Gastrocnemius medialis (tissue), 4 donors: Measurements from ENCODE around the gene SACS. TPM values are rescaled to one million over a fixed set of nuclear protein-coding genes. Genes with fewer than 3 reads are reported as not detected.

Source experiments
- ATAC-seq, 2 donors: fragments of 150-250 bp; one replicate each; pipeline ENCODE4 v1.9.1; 2016
- DNase-seq, 2 donors: peaks; one replicate each; pipeline ENCODE4 v3.0.0-alpha.2; 2019
- H3K27ac ChIP-seq, 4 donors: fragments of 200-600 bp; sonication (generic); 1 replicate in 1 of 4; 2 replicates in 3 of 4; pipeline ENCODE4 v1.5.1; 2016 to 2018; ENCODE audit warnings: mild to moderate bottlenecking in 2 of 4, moderate library complexity in 1 of 4
- H3K27me3 ChIP-seq, 3 donors: fragments of 200-600 bp; sonication (generic) in 2 of 3; 1 replicate in 1 of 3; 2 replicates in 2 of 3; pipeline versions ENCODE4 v1.5.1 to v1.6.0; 2016 to 2019; ENCODE audit warnings: mild to moderate bottlenecking in 1 of 3, moderate library complexity in 1 of 3
- H3K36me3 ChIP-seq, 2 donors: fragments of 200-600 bp; sonication (generic) in 1 of 2; one replicate each; pipeline ENCODE4 v1.5.1; 2017 to 2018
- H3K4me1 ChIP-seq, 2 donors: fragments of 200-600 bp; sonication (generic) in 1 of 2; one replicate each; pipeline ENCODE4 v1.5.1; 2016 to 2017; ENCODE audit warnings: mild to moderate bottlenecking in 2 of 2
- H3K4me3 ChIP-seq, 4 donors: fragments of 200-600 bp; sonication (generic) in 3 of 4; 1 replicate in 1 of 4; 2 replicates in 3 of 4; pipeline ENCODE4 v1.5.1; 2016 to 2019; ENCODE audit warnings: mild to moderate bottlenecking in 2 of 4
- H3K9me3 ChIP-seq, 3 donors: fragments of 200-600 bp; sonication (generic) in 2 of 3; 1 replicate in 1 of 3; 2 replicates in 2 of 3; pipeline ENCODE4 v1.5.1; 2016 to 2019
- CTCF ChIP-seq, 5 experiments: fragments of 450-650 bp in 3 of 5; fragments of 200-600 bp in 2 of 5; sonication (generic) in 2 of 5; IDR thresholded peaks in 4 of 5; conservative IDR thresholded peaks in 1 of 5; 1 replicate in 4 of 5; 2 replicates in 1 of 5; pipeline ENCODE4 v1.5.1; 2016 to 2019; ENCODE audit warnings: antibody characterized with exemption in 5 of 5, mild to moderate bottlenecking in 3 of 5, moderate library complexity in 3 of 5
- POLR2A ChIP-seq, 2 donors: fragments of 450-650 bp; IDR thresholded peaks; one replicate each; pipeline ENCODE4 v1.6.1; 2017; ENCODE audit warnings: antibody characterized with exemption in 2 of 2, mild to moderate bottlenecking in 2 of 2, moderate library complexity in 2 of 2
- in situ Hi-C, 4 donors: fragments of 200-750 bp; cut with MboI; loops; one replicate each; pipeline versions ENCODE4 v1.15.0 to v1.8.0; 2017; ENCODE audit warnings: low sequenced_read_pairs in 4 of 4
- intact Hi-C: fragments of 100-400 bp; cut with DNase I; formaldehyde crosslinking; loops from one replicate; pipeline ENCODE4 v1.15.1; 2023; ENCODE audit warnings: low total_unique reads
- total RNA-seq, 4 donors: library from RNA; depleted of rRNA; stranded (reverse); fragments of >200 nt; gene quantifications; one replicate each; pipeline versions ENCODE4 v1.1.0 to v1.2.3, GENCODE V29; 2016

Gene SACS
- total RNA-seq, 4 donors from 2014 or later: 23.8 to 36.5 (median 31.8) TPM

- intact Hi-C loops (no loop called here), in situ Hi-C loops (no loop called here)
- Histone ChIP-seq H3K27ac (peak overlapping the region; percentile 26 to 56 (median 48)), H3K36me3 (peaks cover 0 to 26% of the 10 kb centered on the region in 2 donors), H3K4me1 (peaks cover 20 to 27% of the 10 kb centered on the region in 2 donors), H3K9me3 (no peaks in the 10 kb centered on the region), H3K4me3 (no peak overlapping the region), H3K27me3 (no peaks in the 10 kb centered on the region)
- ATAC-seq (no peak), DNase-seq (no peak)
- TF ChIP-seq CTCF (IDR thresholded peaks at IDR 0.05 in 4 of 5, conservative IDR thresholded peaks at IDR 0.05 in 1 of 5) (no peak), POLR2A (IDR thresholded peaks at IDR 0.05) (no peak)
These were observed 83.5 kb downstream of the SACS start for GRCh38 chr13:23350009-23350408.

- Histone ChIP-seq H3K4me1 (peaks cover 20 to 27% of the 10 kb centered on the region in 2 donors), H3K27ac (peak overlapping the region; percentile 26 to 68 (median 54)), H3K4me3 (no peak overlapping the region), H3K9me3 (no peaks in the 10 kb centered on the region), H3K36me3 (peaks cover 0 to 20% of the 10 kb centered on the region in 2 donors), H3K27me3 (no peaks in the 10 kb centered on the region)
- TF ChIP-seq POLR2A (IDR thresholded peaks at IDR 0.05) (no peak), CTCF (IDR thresholded peaks at IDR 0.05 in 4 of 5, conservative IDR thresholded peaks at IDR 0.05 in 1 of 5) (no peak)
- DNase-seq: no peak
- in situ Hi-C loops (no loop called here), intact Hi-C loops (no loop called here)
- ATAC-seq: peak; percentile 43 to 61
These were observed 84.2 kb downstream of the SACS start for GRCh38 chr13:23349161-23349897.

- peak overlapping the region; percentile 7 to 68 (median 47) for H3K27ac ChIP-seq
- no peak overlapping the region for H3K4me3 ChIP-seq
- no peak for TF ChIP-seq CTCF (IDR thresholded peaks at IDR 0.05 in 4 of 5, conservative IDR thresholded peaks at IDR 0.05 in 1 of 5)
- no peak for TF ChIP-seq POLR2A (IDR thresholded peaks at IDR 0.05)
- intact Hi-C loops (no loop called here), in situ Hi-C loops (no loop called here)
- ATAC-seq (peak; percentile 31 to 49), DNase-seq (no peak)
- no peaks in the 10 kb centered on the region for H3K9me3 ChIP-seq
- H3K4me1 ChIP-seq: peaks cover 20 to 27% of the 10 kb centered on the region in 2 donors
- H3K36me3 ChIP-seq: peaks cover 0 to 17% of the 10 kb centered on the region in 2 donors
- H3K27me3 ChIP-seq: no peaks in the 10 kb centered on the region
These were observed 85.0 kb downstream of the SACS start for GRCh38 chr13:23348262-23349127.

GRCh38 chr13:23347601-23348000 lies 85.9 kb downstream of the SACS start:
- TF ChIP-seq CTCF (IDR thresholded peaks at IDR 0.05 in 4 of 5, conservative IDR thresholded peaks at IDR 0.05 in 1 of 5) (no peak), POLR2A (IDR thresholded peaks at IDR 0.05) (no peak)
- in situ Hi-C loops: no loop called here
- H3K36me3 ChIP-seq: peaks cover 0 to 17% of the 10 kb centered on the region in 2 donors

More at GRCh38 chr13:23347601-23348000, 85.9 kb downstream of the SACS start:
- H3K27me3 ChIP-seq: no peaks in the 10 kb centered on the region
- no peaks in the 10 kb centered on the region for H3K9me3 ChIP-seq
- intact Hi-C loops: no loop called here
- H3K4me1 ChIP-seq: peaks cover 20 to 27% of the 10 kb centered on the region in 2 donors
- no peak overlapping the region for H3K4me3 ChIP-seq
- H3K27ac ChIP-seq: peak overlapping the region in 2 of 4 donors; percentile 43 to 46
- ATAC-seq (peak; percentile 57 to 64), DNase-seq (peak; percentile 10 to 39)
